ENCODE measurements around the gene SPATA31C2. TPM values are rescaled to one million over a fixed set of nuclear protein-coding genes. Genes with fewer than 3 reads are reported as not detected.

Gene SPATA31C2
- total RNA-seq, 1 experiment from 2014 or later, result 0.15 TPM

GRCh38 chr9:88143957-88144625 is 5.8 kb upstream of the SPATA31C2 start:
- no peak overlapping the region for H3T11ph ChIP-seq (ENCODE audit: low read length)
- no CpG with 5 or more reads among the region's 6 CpGs for WGBS (ENCODE audit: extremely low coverage, insufficient read length, low lambda C conversion rate)
- no peak overlapping the region for H2BK120ac ChIP-seq (ENCODE audit: low read depth, low read length, poor library complexity, severe bottlenecking)
- no peaks in the 10 kb centered on the region for H3K9me3 ChIP-seq (ENCODE audit: control insufficient read depth, low read depth, low read length)
- Mint-ChIP-seq H3K4me1 (no peaks in the 10 kb centered on the region), H3K4me3 (no peak overlapping the region), H3K36me3 (ENCODE audit: insufficient read depth in 1 of 3, low read depth in 3 of 3) (no peaks in the 10 kb centered on the region), H3K9me3 (no peaks in the 10 kb centered on the region), H3K27ac (no peak overlapping the region), H3K27me3 (ENCODE audit: low read depth) (peaks cover 7% of the 10 kb centered on the region)
- no peak overlapping the region for H2BK15ac ChIP-seq (ENCODE audit: low read depth, low read length)
- no peak overlapping the region for H4K91ac ChIP-seq (ENCODE audit: insufficient read length, low read depth, low read length)
- H3K4me1 ChIP-seq (ENCODE audit: insufficient read depth, low read length), result no peaks in the 10 kb centered on the region
- no peaks in the 10 kb centered on the region for H3K23me2 ChIP-seq (ENCODE audit: insufficient read length, low read depth, low read length, poor library complexity, severe bottlenecking)
- no peaks in the 10 kb centered on the region for H3K79me2 ChIP-seq (ENCODE audit: insufficient read depth, low read length)
- no peak overlapping the region for H3K56ac ChIP-seq (ENCODE audit: insufficient read length, low read depth, low read length)
- no peak overlapping the region for H3K4me2 ChIP-seq (ENCODE audit: insufficient read depth, insufficient read length, low read length)
- H3K27ac ChIP-seq (ENCODE audit: insufficient read length, low read depth, low read length), result no peak overlapping the region
- no peak overlapping the region for H2AK5ac ChIP-seq (ENCODE audit: insufficient read length, low read length)
- no peak overlapping the region for H2BK20ac ChIP-seq (ENCODE audit: low read depth, low read length, poor library complexity, severe bottlenecking)
- no peak overlapping the region for H3K4ac ChIP-seq (ENCODE audit: low read depth, low read length)
- no peak overlapping the region for H4K8ac ChIP-seq (replicated peaks; ENCODE audit: insufficient read length, low read depth, low read length)
- no peak overlapping the region for H2BK5ac ChIP-seq (ENCODE audit: insufficient read length, low read length)
- no peak for DNase-seq
- no peak overlapping the region for H2BK12ac ChIP-seq (ENCODE audit: insufficient read length, low read depth, low read length)
- H3K23ac ChIP-seq (ENCODE audit: insufficient read length, low read depth, low read length), result no peak overlapping the region
- H4K5ac ChIP-seq (ENCODE audit: insufficient read length, low read depth, low read length), result no peak overlapping the region
- no peak for TF ChIP-seq CTCF (conservative IDR thresholded peaks at IDR 0.05)
- H3K9ac ChIP-seq (ENCODE audit: extremely low read depth, insufficient read length, low read length), result no peak overlapping the region
- H3K79me1 ChIP-seq (ENCODE audit: insufficient read depth, low read depth, low read length, poor library complexity, severe bottlenecking), result no peaks in the 10 kb centered on the region
- H3K18ac ChIP-seq (ENCODE audit: insufficient read length, low read depth, low read length), result no peak overlapping the region
- no peaks in the 10 kb centered on the region for H4K20me1 ChIP-seq (ENCODE audit: control insufficient read depth, insufficient read depth, insufficient read length)
- no peaks in the 10 kb centered on the region for H3K27me3 ChIP-seq (ENCODE audit: insufficient read depth, low read length)
- H2AFZ ChIP-seq (ENCODE audit: low read length), result no peak overlapping the region
- H3K14ac ChIP-seq (ENCODE audit: insufficient read depth, low read length), result no peak overlapping the region

Data from H9 (cell line).